A549 (cell line): Measurements from ENCODE around the gene CRMP1. TPM values are rescaled to one million over a fixed set of nuclear protein-coding genes. Genes with fewer than 3 reads are reported as not detected.

Source experiments
- ATAC-seq, 2 experiments: fragments of 200-7000 bp in 1 of 2; fragments of >200 bp in 1 of 2; cut with Nextera tagmentation in 1 of 2; cut with Tn5 transposase in 1 of 2; 3 replicates each; pipeline versions ENCODE4 v1.8.0 to v1.9.1; 2018 to 2020; ENCODE audit warnings: mild to moderate bottlenecking in 1 of 2, moderate library complexity in 1 of 2
- CTCF ChIA-PET: fragments of 300-600 bp; sonication (Branson Sonifier 250); formaldehyde crosslinking; extraction: SDS; loops from one replicate; lab custom pipeline; 2021; ENCODE audit warnings: antibody characterized with exemption, inconsistent platforms; lab: Yijun Ruan, JAX
- POLR2A ChIA-PET: fragments of 350-600 bp; formaldehyde crosslinking; extraction: SDS; loops from one replicate; lab custom pipeline; 2021; ENCODE audit warnings: antibody characterized with exemption, inconsistent platforms; lab: Yijun Ruan, JAX
- DNase-seq, 2 experiments: peaks; one replicate each; pipeline versions ENCODE4 v3.0.0 to v3.0.0-alpha.2; 2011 to 2016; ENCODE audit warnings: low read depth in 1 of 2, low spot score in 1 of 2
- FAIRE-seq: peaks from 2 replicates; lab custom pipeline; 2011; peaks lifted over from hg19 to GRCh38; lab: Jason Lieb, UNC
- H3K27ac ChIP-seq, 2 experiments: fragments of >200 bp; sonication (Bioruptor Twin); formaldehyde crosslinking; 3 replicates each; pipeline ENCODE4 v1.5.1; 2016 to 2017
- H3K4me1 ChIP-seq: fragments of >200 bp; sonication (Bioruptor Twin); formaldehyde crosslinking; 3 replicates; pipeline ENCODE4 v1.6.1; 2016
- H3K4me2 ChIP-seq: fragments of >200 bp; sonication (Bioruptor Twin); formaldehyde crosslinking; 3 replicates; pipeline ENCODE4 v1.6.1; 2016
- H3K4me3 ChIP-seq: fragments of >200 bp; sonication (Bioruptor Twin); formaldehyde crosslinking; 3 replicates; pipeline ENCODE4 v1.5.1; 2016
- H3K9me3 ChIP-seq: fragments of >200 bp; sonication (Bioruptor Twin); formaldehyde crosslinking; 3 replicates; pipeline ENCODE4 v1.6.1; 2016
- BHLHE40 ChIP-seq: IDR thresholded peaks from 2 replicates; pipeline ENCODE4 v1.6.1; 2012; ENCODE audit warnings: low read depth, low read length, inconsistent platforms
- CBX8 ChIP-seq: fragments of 200-600 bp; sonication (generic); IDR thresholded peaks from 2 replicates; pipeline ENCODE4 v1.6.1; 2016
- ESRRA ChIP-seq: fragments of 150-350 bp; IDR thresholded peaks from 2 replicates; pipeline ENCODE4 v1.6.1; 2014; ENCODE audit warnings: mild to moderate bottlenecking, low read length, borderline replicate concordance
- FOSL2 ChIP-seq, 2 experiments: fragments of 450-650 bp in 1 of 2; fragments of >200 bp in 1 of 2; sonication (Bioruptor Twin) in 1 of 2; formaldehyde crosslinking; IDR thresholded peaks; 2 replicates each; pipeline versions ENCODE4 v1.5.0 to v1.6.1; 2016 to 2020; ENCODE audit warnings: mild to moderate bottlenecking in 1 of 2, moderate library complexity in 1 of 2
- HDAC2 ChIP-seq: fragments of 200-600 bp; sonication (generic); IDR thresholded peaks from 2 replicates; pipeline ENCODE4 v1.6.1; 2016
- HOXB5 ChIP-seq: fragments of 250-450 bp; sonication (Bioruptor Pico); IDR thresholded peaks from 2 replicates; pipeline ENCODE4 v1.5.0; 2020; ENCODE audit warnings: mild to moderate bottlenecking, moderate library complexity
- JUNB ChIP-seq: fragments of >200 bp; sonication (Bioruptor Twin); formaldehyde crosslinking; IDR thresholded peaks from 2 replicates; pipeline ENCODE4 v1.6.1; 2016
- MAFK ChIP-seq: fragments of 450-650 bp; IDR thresholded peaks from 2 replicates; pipeline ENCODE4 v1.6.1; 2014; ENCODE audit not compliant: partially characterized antibody
- MAZ ChIP-seq: fragments of 150-350 bp; IDR thresholded peaks from 2 replicates; pipeline ENCODE4 v1.6.1; 2014; ENCODE audit warnings: antibody characterized with exemption, low read depth, low read length, borderline replicate concordance
- NFE2L2 ChIP-seq: fragments of 150-350 bp; conservative IDR thresholded peaks from 2 replicates; pipeline ENCODE4 v1.6.1; 2014; ENCODE audit warnings: low read length
- NPAS2 ChIP-seq: fragments of 250-450 bp; sonication (Bioruptor Pico); IDR thresholded peaks from 2 replicates; pipeline ENCODE4 v1.8.0; 2022; ENCODE audit warnings: mild to moderate bottlenecking, moderate library complexity, borderline replicate concordance
- NR3C1 ChIP-seq: fragments of >200 bp; sonication (Bioruptor Twin); formaldehyde crosslinking; IDR thresholded peaks from 3 replicates; pipeline ENCODE4 v1.6.1; 2017
- PHF8 ChIP-seq: fragments of 200-600 bp; sonication (generic); IDR thresholded peaks from 2 replicates; pipeline ENCODE4 v1.6.1; 2016; ENCODE audit warnings: low read depth, mild to moderate bottlenecking, antibody characterized with exemption, moderate library complexity, borderline replicate concordance
- POLR2A ChIP-seq: IDR thresholded peaks from 2 replicates; pipeline ENCODE4 v1.6.1; 2012; ENCODE audit warnings: mild to moderate bottlenecking, low read length
- RAD21 ChIP-seq, 2 experiments: fragments of >200 bp in 1 of 2; sonication (Bioruptor Twin) in 1 of 2; formaldehyde crosslinking in 1 of 2; IDR thresholded peaks in 1 of 2; conservative IDR thresholded peaks in 1 of 2; 2 replicates in 1 of 2; 3 replicates in 1 of 2; pipeline ENCODE4 v1.6.1; 2012 to 2018; ENCODE audit warnings: inconsistent platforms in 1 of 2
- RFX5 ChIP-seq: fragments of 450-650 bp; IDR thresholded peaks from 2 replicates; pipeline ENCODE4 v1.7.1; 2014; ENCODE audit warnings: antibody characterized with exemption, mild to moderate bottlenecking, moderate library complexity
- SREBF2 ChIP-seq: fragments of 450-650 bp; IDR thresholded peaks from 2 replicates; pipeline ENCODE4 v1.6.1; 2014; ENCODE audit warnings: mild to moderate bottlenecking, moderate library complexity
- TFCP2L1 ChIP-seq: fragments of 250-450 bp; sonication (Bioruptor Pico); IDR thresholded peaks from 2 replicates; pipeline ENCODE4 v1.5.0; 2021; ENCODE audit warnings: mild to moderate bottlenecking
- TP53 ChIP-seq: fragments of 250-450 bp; sonication (Bioruptor Pico); IDR thresholded peaks from 2 replicates; pipeline ENCODE4 v1.5.0; 2021; ENCODE audit warnings: mild to moderate bottlenecking, moderate library complexity
- ZFP36 ChIP-seq: fragments of 450-650 bp; IDR thresholded peaks from 2 replicates; pipeline ENCODE4 v1.6.1; 2014; ENCODE audit warnings: borderline replicate concordance; ENCODE audit not compliant: partially characterized antibody
- ZNF302 ChIP-seq: fragments of 250-450 bp; sonication (Bioruptor Pico); IDR thresholded peaks from 2 replicates; pipeline ENCODE4 v1.9.0; 2021; ENCODE audit warnings: inconsistent platforms, mild to moderate bottlenecking, moderate library complexity
- WGBS: methylation state at CpG from one replicate; pipeline ENCODE4 v1.1.6; 2017; ENCODE audit errors: missing lambda C conversion rate; 5-methylcytosine and 5-hydroxymethylcytosine counted together
- polyA plus RNA-seq, 4 experiments: library from polyadenylated mRNA; depleted of rRNA in 3 of 4; stranded (reverse); fragments of >200 nt; fragmentation: RNase III in 1 of 4; extraction: RNeasy Plus Mini Kit Qiagen cat#74134 plus additional on column Dnase treatment in 1 of 4; gene quantifications; 2 replicates in 3 of 4; 3 replicates in 1 of 4; pipeline ENCODE4 v1.2.3, GENCODE V29; 2011 to 2017
- TF ChIP-seq, protein P1 (sequence below): IDR thresholded peaks from 2 replicates; pipeline ENCODE4 v1.6.1; 2012
- TF ChIP-seq, protein P2 (sequence below): IDR thresholded peaks from 2 replicates; pipeline ENCODE4 v1.6.1; 2012; ENCODE audit warnings: low read depth, borderline replicate concordance
- TF ChIP-seq, protein P3 (sequence below): fragments of 150-350 bp; IDR thresholded peaks from 2 replicates; pipeline ENCODE4 v1.6.1; 2014; ENCODE audit warnings: low read depth, mild to moderate bottlenecking, low read length
- TF ChIP-seq, protein P4 (sequence below): fragments of 250-450 bp; sonication (Bioruptor Pico); IDR thresholded peaks from 2 replicates; pipeline ENCODE4 v1.5.0; 2021; ENCODE audit warnings: mild to moderate bottlenecking, moderate library complexity, borderline replicate concordance
- TF ChIP-seq, protein P5 (sequence below): fragments of 200-600 bp; sonication (generic); IDR thresholded peaks from 2 replicates; pipeline ENCODE4 v1.6.1; 2016; ENCODE audit warnings: antibody characterized with exemption, mild to moderate bottlenecking, moderate library complexity

The CRMP1 gene
- polyA plus RNA-seq, 2 of the 4 experiments (the other 2 are of a cell fraction): 0.74 to 0.80 TPM

DNA sequence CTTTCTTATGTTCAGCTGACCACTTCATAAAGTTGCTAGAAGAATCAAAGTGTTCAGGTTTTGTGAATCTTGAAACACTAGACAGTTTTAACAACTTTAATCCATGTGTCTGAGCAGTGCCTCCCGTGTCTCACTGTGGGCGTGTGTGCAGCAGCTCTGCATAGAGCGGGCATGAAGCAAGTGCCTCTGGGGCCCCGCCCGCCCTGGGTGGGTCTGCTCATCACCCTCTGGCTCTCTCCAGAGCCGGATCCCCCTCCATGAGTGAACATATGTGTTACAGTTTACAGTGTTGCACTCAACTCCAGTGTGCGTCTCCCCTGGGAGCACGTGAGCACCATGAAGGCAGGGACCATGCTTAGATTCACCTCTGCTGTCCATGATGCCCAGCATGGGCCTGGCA is 37.6 kb upstream of the CRMP1 start:
- no peak for ATAC-seq
- Histone ChIP-seq H3K4me3 (no peak overlapping the region), H3K9me3 (no peaks in the 10 kb centered on the region), H3K4me2 (no peak overlapping the region), H3K4me1 (no peaks in the 10 kb centered on the region), H3K27ac (no peak overlapping the region)
- 39% methylated on average over 5 of the region's 8 CpGs for WGBS
- FAIRE-seq: no peak
- TF ChIP-seq POLR2A (no peak), HDAC2 (no peak), NFE2L2 (no peak), HOXB5 (no peak), NPAS2 (CRISPR knock-in tag) (no peak), MAZ (no peak), ZFP36 (no peak)
- TF ChIP-seq, protein P1, sequence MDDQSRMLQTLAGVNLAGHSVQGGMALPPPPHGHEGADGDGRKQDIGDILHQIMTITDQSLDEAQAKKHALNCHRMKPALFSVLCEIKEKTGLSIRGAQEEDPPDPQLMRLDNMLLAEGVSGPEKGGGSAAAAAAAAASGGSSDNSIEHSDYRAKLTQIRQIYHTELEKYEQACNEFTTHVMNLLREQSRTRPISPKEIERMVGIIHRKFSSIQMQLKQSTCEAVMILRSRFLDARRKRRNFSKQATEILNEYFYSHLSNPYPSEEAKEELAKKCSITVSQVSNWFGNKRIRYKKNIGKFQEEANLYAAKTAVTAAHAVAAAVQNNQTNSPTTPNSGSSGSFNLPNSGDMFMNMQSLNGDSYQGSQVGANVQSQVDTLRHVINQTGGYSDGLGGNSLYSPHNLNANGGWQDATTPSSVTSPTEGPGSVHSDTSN: no peak
- TF ChIP-seq, protein P2, sequence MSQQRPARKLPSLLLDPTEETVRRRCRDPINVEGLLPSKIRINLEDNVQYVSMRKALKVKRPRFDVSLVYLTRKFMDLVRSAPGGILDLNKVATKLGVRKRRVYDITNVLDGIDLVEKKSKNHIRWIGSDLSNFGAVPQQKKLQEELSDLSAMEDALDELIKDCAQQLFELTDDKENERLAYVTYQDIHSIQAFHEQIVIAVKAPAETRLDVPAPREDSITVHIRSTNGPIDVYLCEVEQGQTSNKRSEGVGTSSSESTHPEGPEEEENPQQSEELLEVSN: no peak
- TF ChIP-seq, protein P3, sequence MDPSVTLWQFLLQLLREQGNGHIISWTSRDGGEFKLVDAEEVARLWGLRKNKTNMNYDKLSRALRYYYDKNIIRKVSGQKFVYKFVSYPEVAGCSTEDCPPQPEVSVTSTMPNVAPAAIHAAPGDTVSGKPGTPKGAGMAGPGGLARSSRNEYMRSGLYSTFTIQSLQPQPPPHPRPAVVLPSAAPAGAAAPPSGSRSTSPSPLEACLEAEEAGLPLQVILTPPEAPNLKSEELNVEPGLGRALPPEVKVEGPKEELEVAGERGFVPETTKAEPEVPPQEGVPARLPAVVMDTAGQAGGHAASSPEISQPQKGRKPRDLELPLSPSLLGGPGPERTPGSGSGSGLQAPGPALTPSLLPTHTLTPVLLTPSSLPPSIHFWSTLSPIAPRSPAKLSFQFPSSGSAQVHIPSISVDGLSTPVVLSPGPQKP: no peak
- ChIA-PET POLR2A (no interaction called here), CTCF (no interaction called here)
- DNase-seq: no peak

DNA sequence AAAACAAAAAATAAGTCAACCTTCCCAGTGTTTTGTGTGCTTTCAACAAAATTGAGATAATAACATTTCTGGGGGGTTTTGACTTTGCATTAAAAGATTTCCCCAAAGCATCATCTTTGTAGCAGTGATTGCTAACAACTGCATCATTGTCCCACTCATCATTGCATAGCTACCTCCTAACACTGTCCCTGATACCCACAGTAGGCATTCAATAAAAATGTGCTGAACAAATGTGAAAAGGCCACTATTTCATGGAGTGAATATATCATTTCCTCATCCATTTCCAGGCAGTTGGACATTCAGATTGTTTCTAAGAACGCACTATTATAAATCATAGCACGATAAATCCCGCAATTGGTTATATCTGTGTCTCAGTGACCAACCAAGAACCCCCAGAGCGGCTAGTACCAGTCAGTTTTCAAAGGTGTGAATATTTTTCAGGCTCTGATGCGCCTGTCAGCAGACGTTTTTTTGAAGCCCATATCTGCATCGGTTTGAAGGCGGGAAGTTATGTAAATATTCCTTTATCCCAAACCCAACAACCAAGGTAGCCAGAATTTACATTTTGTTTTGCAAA is 36.0 kb upstream of the CRMP1 start:
- FAIRE-seq (no peak), DNase-seq (no peak), ATAC-seq (no peak)
- Histone ChIP-seq H3K4me1 (no peaks in the 10 kb centered on the region), H3K27ac (no peak overlapping the region), H3K9me3 (no peaks in the 10 kb centered on the region), H3K4me3 (no peak overlapping the region), H3K4me2 (no peak overlapping the region)
- ChIA-PET CTCF (no interaction called here), POLR2A (no interaction called here)
- WGBS: 55% methylated on average over 8 of the region's 8 CpGs
- TF ChIP-seq ESRRA (no peak), ZNF302 (CRISPR knock-in tag) (no peak), PHF8 (no peak), FOSL2 (IDR thresholded peaks at IDR 0.05) (no peak), FOSL2 (CRISPR knock-in tag; IDR thresholded peaks at IDR 0.05) (no peak), NFE2L2 (no peak)
- TF ChIP-seq, all 56 proteins: peak for 0

DNA sequence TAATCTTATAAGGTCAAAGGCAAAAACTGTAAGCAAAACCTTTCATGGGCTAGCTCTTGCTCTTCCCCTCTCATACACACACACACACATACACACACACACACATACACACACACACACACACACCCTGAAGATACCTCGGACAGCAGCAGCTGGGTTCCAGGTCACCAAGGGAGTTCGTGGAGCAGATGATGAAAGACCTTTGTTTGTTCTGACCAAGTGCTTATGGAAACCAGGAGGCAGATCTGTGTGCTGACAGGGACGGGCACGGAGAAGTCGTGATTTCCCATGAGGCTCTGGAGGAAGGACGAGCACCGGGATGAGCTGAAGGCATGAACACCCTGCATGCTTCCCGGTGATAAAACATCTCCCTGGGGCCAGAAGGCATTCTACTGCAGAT is 35.4 kb upstream of the CRMP1 start:
- Histone ChIP-seq H3K9me3 (no peaks in the 10 kb centered on the region), H3K4me3 (no peak overlapping the region), H3K4me2 (no peak overlapping the region), H3K4me1 (no peaks in the 10 kb centered on the region), H3K27ac (no peak overlapping the region)
- ChIA-PET POLR2A (no interaction called here), CTCF (no interaction called here)
- FAIRE-seq: no peak
- ATAC-seq: no peak
- peak in 1 of 2 experiments; percentile 6 for DNase-seq
- WGBS: 10% methylated on average over 3 of the region's 8 CpGs
- TF ChIP-seq TP53: no peak
- TF ChIP-seq, protein P4, sequence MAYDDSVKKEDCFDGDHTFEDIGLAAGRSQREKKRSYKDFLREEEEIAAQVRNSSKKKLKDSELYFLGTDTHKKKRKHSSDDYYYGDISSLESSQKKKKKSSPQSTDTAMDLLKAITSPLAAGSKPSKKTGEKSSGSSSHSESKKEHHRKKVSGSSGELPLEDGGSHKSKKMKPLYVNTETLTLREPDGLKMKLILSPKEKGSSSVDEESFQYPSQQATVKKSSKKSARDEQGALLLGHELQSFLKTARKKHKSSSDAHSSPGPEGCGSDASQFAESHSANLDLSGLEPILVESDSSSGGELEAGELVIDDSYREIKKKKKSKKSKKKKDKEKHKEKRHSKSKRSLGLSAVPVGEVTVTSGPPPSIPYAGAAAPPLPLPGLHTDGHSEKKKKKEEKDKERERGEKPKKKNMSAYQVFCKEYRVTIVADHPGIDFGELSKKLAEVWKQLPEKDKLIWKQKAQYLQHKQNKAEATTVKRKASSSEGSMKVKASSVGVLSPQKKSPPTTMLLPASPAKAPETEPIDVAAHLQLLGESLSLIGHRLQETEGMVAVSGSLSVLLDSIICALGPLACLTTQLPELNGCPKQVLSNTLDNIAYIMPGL (CRISPR knock-in tag): no peak
- TF ChIP-seq RAD21 (conservative IDR thresholded peaks at IDR 0.05 in 1 of 2, IDR thresholded peaks at IDR 0.05 in 1 of 2): no peak
- TF ChIP-seq NFE2L2: no peak
- TF ChIP-seq ZNF302 (CRISPR knock-in tag): no peak
- TF ChIP-seq, protein P5, sequence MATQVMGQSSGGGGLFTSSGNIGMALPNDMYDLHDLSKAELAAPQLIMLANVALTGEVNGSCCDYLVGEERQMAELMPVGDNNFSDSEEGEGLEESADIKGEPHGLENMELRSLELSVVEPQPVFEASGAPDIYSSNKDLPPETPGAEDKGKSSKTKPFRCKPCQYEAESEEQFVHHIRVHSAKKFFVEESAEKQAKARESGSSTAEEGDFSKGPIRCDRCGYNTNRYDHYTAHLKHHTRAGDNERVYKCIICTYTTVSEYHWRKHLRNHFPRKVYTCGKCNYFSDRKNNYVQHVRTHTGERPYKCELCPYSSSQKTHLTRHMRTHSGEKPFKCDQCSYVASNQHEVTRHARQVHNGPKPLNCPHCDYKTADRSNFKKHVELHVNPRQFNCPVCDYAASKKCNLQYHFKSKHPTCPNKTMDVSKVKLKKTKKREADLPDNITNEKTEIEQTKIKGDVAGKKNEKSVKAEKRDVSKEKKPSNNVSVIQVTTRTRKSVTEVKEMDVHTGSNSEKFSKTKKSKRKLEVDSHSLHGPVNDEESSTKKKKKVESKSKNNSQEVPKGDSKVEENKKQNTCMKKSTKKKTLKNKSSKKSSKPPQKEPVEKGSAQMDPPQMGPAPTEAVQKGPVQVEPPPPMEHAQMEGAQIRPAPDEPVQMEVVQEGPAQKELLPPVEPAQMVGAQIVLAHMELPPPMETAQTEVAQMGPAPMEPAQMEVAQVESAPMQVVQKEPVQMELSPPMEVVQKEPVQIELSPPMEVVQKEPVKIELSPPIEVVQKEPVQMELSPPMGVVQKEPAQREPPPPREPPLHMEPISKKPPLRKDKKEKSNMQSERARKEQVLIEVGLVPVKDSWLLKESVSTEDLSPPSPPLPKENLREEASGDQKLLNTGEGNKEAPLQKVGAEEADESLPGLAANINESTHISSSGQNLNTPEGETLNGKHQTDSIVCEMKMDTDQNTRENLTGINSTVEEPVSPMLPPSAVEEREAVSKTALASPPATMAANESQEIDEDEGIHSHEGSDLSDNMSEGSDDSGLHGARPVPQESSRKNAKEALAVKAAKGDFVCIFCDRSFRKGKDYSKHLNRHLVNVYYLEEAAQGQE: no peak
- no peak for TF ChIP-seq RFX5
- no peak for TF ChIP-seq JUNB
- TF ChIP-seq CBX8: no peak
- no peak for TF ChIP-seq MAFK
- TF ChIP-seq TFCP2L1 (CRISPR knock-in tag): no peak
- TF ChIP-seq BHLHE40: no peak
- TF ChIP-seq NR3C1: no peak
- no peak for TF ChIP-seq POLR2A
- no peak for TF ChIP-seq HOXB5
- TF ChIP-seq SREBF2: no peak
